GM10248 (cell line): ENCODE data around the gene SLC29A1.
"Not testable (repeated sequence)": the region's sequence is repeated elsewhere in the genome, so short reads cannot be mapped to it uniquely, and the experiment has no call there.

Experiments
- CTCF ChIA-PET: fragments of 300-600 bp; sonication (Branson Sonifier 250); formaldehyde crosslinking; extraction: SDS; loops from one replicate; lab custom pipeline; 2021; ENCODE audit warnings: antibody characterized with exemption; lab: Yijun Ruan, JAX
- POLR2A ChIA-PET: fragments of 350-650 bp; sonication (Branson Sonifier 250); formaldehyde crosslinking; extraction: SDS; loops from one replicate; lab custom pipeline; 2020; ENCODE audit warnings: antibody characterized with exemption; lab: Yijun Ruan, JAX
- DNase-seq: peaks from one replicate; pipeline ENCODE4 v3.0.0; 2012; ENCODE audit errors: extremely low spot score
- TF ChIP-seq, protein P1 (sequence below): IDR thresholded peaks from 2 replicates; pipeline ENCODE4 v1.5.1; 2012; ENCODE audit warnings: mild to moderate bottlenecking, low read depth; ENCODE audit errors: extremely low read depth, missing control alignments, control extremely low read depth

The SLC29A1 gene

GRCh38 chr6:44193307-44193910 lies 30.0 kb upstream of the SLC29A1 start:
- CTCF ChIA-PET, result interaction anchor here (1.2 to 3.2 kb wide), 6 partner anchors 9 to 97 kb away, joined by 3 to 21 read pairs (median 4); no protein-coding TSS in a partner anchor
- TF ChIP-seq, protein P1, sequence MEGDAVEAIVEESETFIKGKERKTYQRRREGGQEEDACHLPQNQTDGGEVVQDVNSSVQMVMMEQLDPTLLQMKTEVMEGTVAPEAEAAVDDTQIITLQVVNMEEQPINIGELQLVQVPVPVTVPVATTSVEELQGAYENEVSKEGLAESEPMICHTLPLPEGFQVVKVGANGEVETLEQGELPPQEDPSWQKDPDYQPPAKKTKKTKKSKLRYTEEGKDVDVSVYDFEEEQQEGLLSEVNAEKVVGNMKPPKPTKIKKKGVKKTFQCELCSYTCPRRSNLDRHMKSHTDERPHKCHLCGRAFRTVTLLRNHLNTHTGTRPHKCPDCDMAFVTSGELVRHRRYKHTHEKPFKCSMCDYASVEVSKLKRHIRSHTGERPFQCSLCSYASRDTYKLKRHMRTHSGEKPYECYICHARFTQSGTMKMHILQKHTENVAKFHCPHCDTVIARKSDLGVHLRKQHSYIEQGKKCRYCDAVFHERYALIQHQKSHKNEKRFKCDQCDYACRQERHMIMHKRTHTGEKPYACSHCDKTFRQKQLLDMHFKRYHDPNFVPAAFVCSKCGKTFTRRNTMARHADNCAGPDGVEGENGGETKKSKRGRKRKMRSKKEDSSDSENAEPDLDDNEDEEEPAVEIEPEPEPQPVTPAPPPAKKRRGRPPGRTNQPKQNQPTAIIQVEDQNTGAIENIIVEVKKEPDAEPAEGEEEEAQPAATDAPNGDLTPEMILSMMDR, result no peak
- POLR2A ChIA-PET, result no interaction called here
- DNase-seq, result no peak

DNA sequence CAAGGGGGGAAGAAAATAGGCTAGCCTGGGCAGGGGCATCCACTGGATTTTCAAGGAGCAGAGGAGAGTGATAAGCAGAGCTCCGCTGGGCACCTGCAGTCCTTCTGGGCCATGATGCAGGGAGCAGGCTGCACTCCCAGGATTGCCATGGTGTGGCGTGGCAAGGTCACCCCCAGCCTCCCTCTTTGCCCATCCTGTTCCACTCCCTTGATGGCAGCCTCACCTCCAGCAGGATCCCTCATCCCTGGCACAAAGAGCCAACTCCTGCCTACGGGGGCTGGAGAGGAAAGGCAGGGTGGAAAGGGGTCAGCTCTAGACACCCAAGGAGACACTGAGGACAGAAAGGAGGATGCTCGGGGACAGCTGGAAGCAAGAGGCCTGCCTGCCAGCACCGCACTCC lies 29.1 kb upstream of the SLC29A1 start:
- POLR2A ChIA-PET, result no interaction called here
- CTCF ChIA-PET, result interaction anchor here (1.2 to 3.2 kb wide), 3 partner anchors 8 to 22 kb away, joined by 3 to 21 read pairs (median 4); no protein-coding TSS in a partner anchor
- DNase-seq, result no peak
- TF ChIP-seq, protein P1, result no peak

- CTCF ChIA-PET, result interaction anchor here (1.9 to 3.3 kb wide), 3 partner anchors 24 to 41 kb away, joined by 4 to 10 read pairs (median 4); no protein-coding TSS in a partner anchor
- POLR2A ChIA-PET, DNase-seq: not testable (repeated sequence)
These were observed 27.0 kb upstream of the SLC29A1 start for GRCh38 chr6:44196351-44196750.

GRCh38 chr6:44198684-44199083 lies 24.7 kb upstream of the SLC29A1 start:
- ChIA-PET POLR2A (no interaction called here), CTCF (interaction anchor here (1.1 to 1.5 kb wide), 2 partner anchors 9 to 14 kb away, joined by 3 to 4 read pairs; no protein-coding TSS in a partner anchor)
- no peak for DNase-seq
- TF ChIP-seq, protein P1, result no peak

GRCh38 chr6:44199883-44200282 lies 23.5 kb upstream of the SLC29A1 start:
- no peak for DNase-seq
- POLR2A ChIA-PET, result no interaction called here
- CTCF ChIA-PET, result interaction anchor here (1.3 to 5.2 kb wide), 2 partner anchors 12 to 27 kb away, joined by 3 to 21 read pairs; no protein-coding TSS in a partner anchor
- TF ChIP-seq, protein P1, result no peak

- no peak for DNase-seq
- CTCF ChIA-PET, result interaction anchor here (1.0 to 5.2 kb wide), 4 partner anchors 11 to 29 kb away, joined by 3 to 21 read pairs (median 5); no protein-coding TSS in a partner anchor
- POLR2A ChIA-PET, result no interaction called here
- TF ChIP-seq, protein P1, result no peak
These were observed 22.2 kb upstream of the SLC29A1 start for GRCh38 chr6:44201200-44201599.

DNA sequence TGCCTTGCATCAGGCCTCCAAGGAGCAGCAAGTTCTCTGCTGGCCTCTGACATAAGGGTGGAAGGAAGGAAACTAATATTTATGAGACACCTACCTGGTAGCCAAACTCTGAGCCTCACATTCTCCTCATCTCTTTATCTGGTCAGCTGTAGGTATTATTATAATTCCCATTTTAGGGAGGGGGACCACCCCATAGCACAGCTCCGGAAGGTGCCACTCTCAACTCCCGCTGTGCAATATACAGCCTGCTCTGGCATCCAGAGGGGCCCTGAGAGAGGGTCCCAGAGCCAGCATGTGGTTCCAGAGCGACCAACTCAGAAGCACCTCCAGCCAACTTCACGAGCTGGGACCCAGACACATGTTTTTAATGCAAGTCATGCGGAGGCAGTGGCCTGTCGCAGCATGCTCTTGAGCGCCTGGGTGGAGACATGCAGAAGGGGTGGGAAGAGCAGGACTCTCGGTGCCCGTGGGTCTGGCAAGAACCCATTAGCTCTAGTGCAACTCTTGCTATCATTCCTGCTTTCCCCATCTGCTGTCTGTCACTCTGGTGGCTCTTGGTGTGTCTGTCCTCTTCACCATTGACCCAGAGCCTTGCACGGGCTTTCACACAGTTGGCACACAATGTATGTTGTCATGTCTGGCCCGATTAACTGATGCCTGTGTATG lies 21.6 kb upstream of the SLC29A1 start:
- TF ChIP-seq, protein P1, result no peak
- ChIA-PET CTCF (interaction anchor here (0.8 to 5.2 kb wide), 3 partner anchors 8 to 29 kb away, joined by 4 to 21 read pairs (median 7); no protein-coding TSS in a partner anchor), POLR2A (no interaction called here)
- DNase-seq, result no peak
